HCT116 (cell line): ENCODE data around the gene VPS41. TPM values are rescaled to one million over a fixed set of nuclear protein-coding genes. Genes with fewer than 3 reads are reported as not detected.

Experiments used
- ATAC-seq: fragments of 200-7000 bp; cut with Tn5 transposase; 2 replicates; pipeline ENCODE4 v1.9.1; 2020; ENCODE audit warnings: mild to moderate bottlenecking, moderate library complexity
- BruUV-seq: library from RNA; stranded (reverse); fragments of 400-500 nt; replicated peaks from 2 replicates; lab custom pipeline; 2021; lab: Mats Ljungman, UMichigan
- CTCF ChIA-PET: fragments of 300-600 bp; sonication (Branson Sonifier 250); formaldehyde crosslinking; loops from one replicate; lab custom pipeline; 2021; ENCODE audit warnings: antibody characterized with exemption; lab: Charles Lee
- POLR2A ChIA-PET: fragments of 300-600, 350-600 bp; sonication (Branson Sonifier 250); formaldehyde crosslinking; loops from one replicate; lab custom pipeline; 2021; ENCODE audit warnings: antibody characterized with exemption; lab: Charles Lee
- RAD21 ChIA-PET, 2 experiments: fragments of 300-600 bp; sonication (Branson Sonifier 250); formaldehyde crosslinking; loops; one replicate each; lab custom pipeline; 2023; ENCODE audit warnings: low total read pairs in 2 of 2; ENCODE audit not compliant: uncharacterized antibody in 2 of 2, unreplicated experiment in 2 of 2, low non-redundant PET in 1 of 2; lab: Charles Lee
- DNase-seq: peaks from one replicate; pipeline ENCODE4 v3.0.0-alpha.2; 2010; ENCODE audit warnings: low read depth, low spot score
- H2AFZ ChIP-seq: fragments of 200-600 bp; shearing (Covaris generic), sonication (generic); 2 replicates; pipeline ENCODE4 v1.6.1; 2017; ENCODE audit warnings: low read depth, mixed run types, mixed read lengths, antibody characterized with exemption, low read length; ENCODE audit not compliant: poor library complexity, severe bottlenecking
- H3K27ac ChIP-seq: 2 replicates; pipeline ENCODE4 v1.5.1; 2012; ENCODE audit warnings: low read depth, low read length
- H3K27me3 ChIP-seq: fragments of 200-600 bp; sonication (generic); 2 replicates; pipeline ENCODE4 v1.6.1; 2016; ENCODE audit warnings: mixed run types, low read length, mixed read lengths; ENCODE audit not compliant: insufficient read depth
- H3K36me3 ChIP-seq, 2 experiments: fragments of 200-500 bp in 1 of 2; fragments of 200-600 bp in 1 of 2; sonication (Bioruptor generic) in 1 of 2; sonication (generic) in 1 of 2; 2 replicates each; pipeline versions ENCODE4 v1.5.1 to v1.6.1; 2014 to 2016; ENCODE audit warnings: low read length in 2 of 2, inconsistent platforms in 1 of 2, mixed read lengths in 1 of 2, mixed run types in 1 of 2; ENCODE audit not compliant: insufficient read depth in 2 of 2, control insufficient read depth in 1 of 2
- H3K4me1 ChIP-seq, 2 experiments: fragments of 200-600 bp in 1 of 2; sonication (generic) in 1 of 2; 2 replicates each; pipeline versions ENCODE4 v1.5.1 to v1.6.1; 2012 to 2017; ENCODE audit warnings: low read length in 2 of 2, inconsistent platforms in 1 of 2, mild to moderate bottlenecking in 1 of 2, mixed read lengths in 1 of 2, mixed run types in 1 of 2, moderate library complexity in 1 of 2; ENCODE audit not compliant: insufficient read depth in 2 of 2, control insufficient read depth in 1 of 2
- H3K4me2 ChIP-seq: fragments of 200-600 bp; sonication (generic); 2 replicates; pipeline ENCODE4 v1.6.1; 2017; ENCODE audit warnings: mixed run types, low read length, mixed read lengths
- H3K4me3 ChIP-seq, 2 experiments: fragments of 200-600 bp in 1 of 2; sonication (generic) in 1 of 2; replicated peaks in 1 of 2; 2 replicates each; pipeline ENCODE4 v1.5.1; 2011 to 2016; ENCODE audit warnings: low read length in 2 of 2, control low read depth in 1 of 2, low read depth in 1 of 2, mild to moderate bottlenecking in 1 of 2, mixed read lengths in 1 of 2, mixed run types in 1 of 2
- H3K79me2 ChIP-seq: fragments of 200-600 bp; sonication (generic); 2 replicates; pipeline ENCODE4 v1.6.1; 2017; ENCODE audit warnings: mild to moderate bottlenecking, mixed run types, low read length, moderate library complexity, mixed read lengths; ENCODE audit not compliant: insufficient read depth
- H3K9ac ChIP-seq: fragments of 200-600 bp; sonication (generic); 2 replicates; pipeline ENCODE4 v1.6.1; 2016; ENCODE audit warnings: low read length, mixed read lengths
- H3K9me2 ChIP-seq: fragments of 200-600 bp; sonication (generic), shearing (Covaris generic); 2 replicates; pipeline ENCODE4 v1.6.1; 2017; ENCODE audit warnings: mixed run types, mild to moderate bottlenecking, moderate library complexity; ENCODE audit not compliant: insufficient read depth
- H3K9me3 ChIP-seq, 2 experiments: fragments of 200-500 bp in 1 of 2; fragments of 200-600 bp in 1 of 2; sonication (Bioruptor generic) in 1 of 2; sonication (generic) in 1 of 2; 2 replicates each; pipeline ENCODE4 v1.6.1; 2014 to 2017; ENCODE audit warnings: low read length in 2 of 2, mixed read lengths in 2 of 2, inconsistent platforms in 1 of 2, low read depth in 1 of 2, mild to moderate bottlenecking in 1 of 2, mixed run types in 1 of 2, moderate library complexity in 1 of 2; ENCODE audit not compliant: control insufficient read depth in 1 of 2, insufficient read depth in 1 of 2
- H4K20me1 ChIP-seq: fragments of 200-600 bp; sonication (generic), shearing (Covaris generic); 2 replicates; pipeline ENCODE4 v1.6.1; 2017; ENCODE audit warnings: mixed run types, mild to moderate bottlenecking, moderate library complexity; ENCODE audit not compliant: insufficient read depth
- CBX3 ChIP-seq: IDR thresholded peaks from 2 replicates; pipeline ENCODE4 v1.6.1; 2012; ENCODE audit warnings: low read depth
- CEBPB ChIP-seq: IDR thresholded peaks from 2 replicates; pipeline ENCODE4 v1.6.1; 2012; ENCODE audit warnings: low read depth
- ELF1 ChIP-seq: IDR thresholded peaks from 2 replicates; pipeline ENCODE4 v1.6.1; 2012; ENCODE audit warnings: low read depth, borderline replicate concordance
- EZH2phosphoT487 ChIP-seq: fragments of 200-600 bp; IDR thresholded peaks from 2 replicates; pipeline ENCODE4 v1.6.1; 2018; ENCODE audit warnings: antibody characterized with exemption, borderline replicate concordance
- FOSL1 ChIP-seq: IDR thresholded peaks from 2 replicates; pipeline ENCODE4 v1.6.1; 2012; ENCODE audit warnings: low read depth
- JUND ChIP-seq: IDR thresholded peaks from 2 replicates; pipeline ENCODE4 v1.6.1; 2012
- POLR2AphosphoS5 ChIP-seq: IDR thresholded peaks from 2 replicates; pipeline ENCODE4 v1.6.1; 2011; ENCODE audit warnings: mild to moderate bottlenecking, low read depth, low read length, moderate library complexity
- SIN3A ChIP-seq: IDR thresholded peaks from 2 replicates; pipeline ENCODE4 v1.6.1; 2012; ENCODE audit warnings: low read depth
- SRF ChIP-seq: IDR thresholded peaks from 2 replicates; pipeline ENCODE4 v1.6.1; 2012; ENCODE audit warnings: low read depth
- TCF7L2 ChIP-seq: IDR thresholded peaks from 2 replicates; pipeline ENCODE4 v1.7.0; 2011; ENCODE audit warnings: borderline replicate concordance, inconsistent platforms; ENCODE audit not compliant: insufficient read depth, insufficient read length; ENCODE audit errors: extremely low read depth
- ZFX ChIP-seq: fragments of 450-650 bp; IDR thresholded peaks from 2 replicates; pipeline ENCODE4 v1.6.1; 2017
- intact Hi-C: fragments of 100-400 bp; cut with micrococcal nuclease; formaldehyde crosslinking; loops from 2 replicates; pipeline ENCODE4 v1.10.0; 2022
- total RNA-seq: library from RNA; stranded (reverse); gene quantifications from one replicate; pipeline ENCODE4 v1.2.1, GENCODE V29; 2021; ENCODE audit not compliant: unreplicated experiment
- TF ChIP-seq, protein P1 (sequence below): IDR thresholded peaks from 2 replicates; pipeline ENCODE4 v1.6.1; 2012
- TF ChIP-seq, protein P2 (sequence below): IDR thresholded peaks from 2 replicates; pipeline ENCODE4 v1.6.1; 2012; ENCODE audit warnings: low read depth
- TF ChIP-seq, protein P3 (sequence below): IDR thresholded peaks from 2 replicates; pipeline ENCODE4 v1.6.1; 2011; ENCODE audit warnings: mild to moderate bottlenecking, low read length, moderate library complexity; ENCODE audit not compliant: insufficient replicate concordance; ENCODE audit errors: extremely low read depth
- TF ChIP-seq, protein P4 (sequence below), 3 experiments: fragments of 200-600 bp in 1 of 3; sonication (generic) in 1 of 3; IDR thresholded peaks in 2 of 3; conservative IDR thresholded peaks in 1 of 3; 2 replicates each; pipeline ENCODE4 v1.5.1; 2012 to 2017; ENCODE audit warnings: low read depth in 2 of 3, low read length in 2 of 3, antibody characterized with exemption in 1 of 3, borderline replicate concordance in 1 of 3, control low read depth in 1 of 3, mild to moderate bottlenecking in 1 of 3, mixed read lengths in 1 of 3, mixed run types in 1 of 3, moderate library complexity in 1 of 3; ENCODE audit not compliant: insufficient read depth in 1 of 3
- TF ChIP-seq, protein P5 (sequence below): IDR thresholded peaks from 2 replicates; pipeline ENCODE4 v1.6.1; 2012

The VPS41 gene
- total RNA-seq, 1 experiment from 2014 or later: 72.2 TPM

DNA sequence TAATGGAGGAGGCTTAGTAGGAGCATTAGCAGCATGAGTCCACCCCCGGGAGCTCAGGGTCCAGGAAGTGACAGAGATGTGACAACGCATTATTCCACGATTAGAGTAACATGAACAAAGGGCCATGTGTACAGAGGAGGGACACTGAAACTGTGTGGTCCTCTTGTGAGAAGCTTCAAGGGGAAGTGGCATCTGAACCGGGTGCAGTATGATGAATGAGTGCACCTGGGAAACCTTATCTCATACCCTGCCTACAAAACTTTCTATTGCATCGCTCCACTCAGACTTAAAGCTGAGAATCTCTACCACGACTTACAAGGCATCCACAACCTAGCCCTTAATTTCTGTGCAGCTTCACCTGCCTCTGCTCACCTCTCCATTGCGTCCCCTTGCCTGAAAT, 162.6 kb downstream of the VPS41 start:
- Histone ChIP-seq H4K20me1 (no peaks in the 10 kb centered on the region), H3K36me3 (0 out of 4 replicates have a peak, but pooled peaks cover 0 to 3% of the 10 kb centered on the region in 2 experiments), H3K4me2 (no peak overlapping the region), H3K27me3 (no peaks in the 10 kb centered on the region), H3K9me3 (no peaks in the 10 kb centered on the region), H3K27ac (no peak overlapping the region), H3K9me2 (no peaks in the 10 kb centered on the region), H3K9ac (no peak overlapping the region), H3K4me1 (no peaks in the 10 kb centered on the region), H3K79me2 (no peaks in the 10 kb centered on the region), H3K4me3 (no peak overlapping the region), H2AFZ (no peak overlapping the region)
- RAD21 ChIA-PET: no interaction called here
- no TSS peak for BruUV-seq
- CTCF ChIA-PET: no interaction called here
- ATAC-seq: no peak
- no peak for DNase-seq
- POLR2A ChIA-PET: no interaction called here
- intact Hi-C loops: no loop called here
- TF ChIP-seq ELF1 (no peak), POLR2AphosphoS5 (no peak), EZH2phosphoT487 (no peak), TCF7L2 (no peak), JUND (no peak), ZFX (no peak), CEBPB (no peak), FOSL1 (no peak), CBX3 (no peak), SRF (no peak), SIN3A (no peak)
- TF ChIP-seq, protein P1, sequence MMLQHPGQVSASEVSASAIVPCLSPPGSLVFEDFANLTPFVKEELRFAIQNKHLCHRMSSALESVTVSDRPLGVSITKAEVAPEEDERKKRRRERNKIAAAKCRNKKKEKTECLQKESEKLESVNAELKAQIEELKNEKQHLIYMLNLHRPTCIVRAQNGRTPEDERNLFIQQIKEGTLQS: no peak
- TF ChIP-seq, protein P2, sequence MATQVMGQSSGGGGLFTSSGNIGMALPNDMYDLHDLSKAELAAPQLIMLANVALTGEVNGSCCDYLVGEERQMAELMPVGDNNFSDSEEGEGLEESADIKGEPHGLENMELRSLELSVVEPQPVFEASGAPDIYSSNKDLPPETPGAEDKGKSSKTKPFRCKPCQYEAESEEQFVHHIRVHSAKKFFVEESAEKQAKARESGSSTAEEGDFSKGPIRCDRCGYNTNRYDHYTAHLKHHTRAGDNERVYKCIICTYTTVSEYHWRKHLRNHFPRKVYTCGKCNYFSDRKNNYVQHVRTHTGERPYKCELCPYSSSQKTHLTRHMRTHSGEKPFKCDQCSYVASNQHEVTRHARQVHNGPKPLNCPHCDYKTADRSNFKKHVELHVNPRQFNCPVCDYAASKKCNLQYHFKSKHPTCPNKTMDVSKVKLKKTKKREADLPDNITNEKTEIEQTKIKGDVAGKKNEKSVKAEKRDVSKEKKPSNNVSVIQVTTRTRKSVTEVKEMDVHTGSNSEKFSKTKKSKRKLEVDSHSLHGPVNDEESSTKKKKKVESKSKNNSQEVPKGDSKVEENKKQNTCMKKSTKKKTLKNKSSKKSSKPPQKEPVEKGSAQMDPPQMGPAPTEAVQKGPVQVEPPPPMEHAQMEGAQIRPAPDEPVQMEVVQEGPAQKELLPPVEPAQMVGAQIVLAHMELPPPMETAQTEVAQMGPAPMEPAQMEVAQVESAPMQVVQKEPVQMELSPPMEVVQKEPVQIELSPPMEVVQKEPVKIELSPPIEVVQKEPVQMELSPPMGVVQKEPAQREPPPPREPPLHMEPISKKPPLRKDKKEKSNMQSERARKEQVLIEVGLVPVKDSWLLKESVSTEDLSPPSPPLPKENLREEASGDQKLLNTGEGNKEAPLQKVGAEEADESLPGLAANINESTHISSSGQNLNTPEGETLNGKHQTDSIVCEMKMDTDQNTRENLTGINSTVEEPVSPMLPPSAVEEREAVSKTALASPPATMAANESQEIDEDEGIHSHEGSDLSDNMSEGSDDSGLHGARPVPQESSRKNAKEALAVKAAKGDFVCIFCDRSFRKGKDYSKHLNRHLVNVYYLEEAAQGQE: no peak
- TF ChIP-seq, protein P3, sequence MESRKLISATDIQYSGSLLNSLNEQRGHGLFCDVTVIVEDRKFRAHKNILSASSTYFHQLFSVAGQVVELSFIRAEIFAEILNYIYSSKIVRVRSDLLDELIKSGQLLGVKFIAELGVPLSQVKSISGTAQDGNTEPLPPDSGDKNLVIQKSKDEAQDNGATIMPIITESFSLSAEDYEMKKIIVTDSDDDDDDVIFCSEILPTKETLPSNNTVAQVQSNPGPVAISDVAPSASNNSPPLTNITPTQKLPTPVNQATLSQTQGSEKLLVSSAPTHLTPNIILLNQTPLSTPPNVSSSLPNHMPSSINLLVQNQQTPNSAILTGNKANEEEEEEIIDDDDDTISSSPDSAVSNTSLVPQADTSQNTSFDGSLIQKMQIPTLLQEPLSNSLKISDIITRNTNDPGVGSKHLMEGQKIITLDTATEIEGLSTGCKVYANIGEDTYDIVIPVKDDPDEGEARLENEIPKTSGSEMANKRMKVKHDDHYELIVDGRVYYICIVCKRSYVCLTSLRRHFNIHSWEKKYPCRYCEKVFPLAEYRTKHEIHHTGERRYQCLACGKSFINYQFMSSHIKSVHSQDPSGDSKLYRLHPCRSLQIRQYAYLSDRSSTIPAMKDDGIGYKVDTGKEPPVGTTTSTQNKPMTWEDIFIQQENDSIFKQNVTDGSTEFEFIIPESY: no peak
- TF ChIP-seq, protein P4, sequence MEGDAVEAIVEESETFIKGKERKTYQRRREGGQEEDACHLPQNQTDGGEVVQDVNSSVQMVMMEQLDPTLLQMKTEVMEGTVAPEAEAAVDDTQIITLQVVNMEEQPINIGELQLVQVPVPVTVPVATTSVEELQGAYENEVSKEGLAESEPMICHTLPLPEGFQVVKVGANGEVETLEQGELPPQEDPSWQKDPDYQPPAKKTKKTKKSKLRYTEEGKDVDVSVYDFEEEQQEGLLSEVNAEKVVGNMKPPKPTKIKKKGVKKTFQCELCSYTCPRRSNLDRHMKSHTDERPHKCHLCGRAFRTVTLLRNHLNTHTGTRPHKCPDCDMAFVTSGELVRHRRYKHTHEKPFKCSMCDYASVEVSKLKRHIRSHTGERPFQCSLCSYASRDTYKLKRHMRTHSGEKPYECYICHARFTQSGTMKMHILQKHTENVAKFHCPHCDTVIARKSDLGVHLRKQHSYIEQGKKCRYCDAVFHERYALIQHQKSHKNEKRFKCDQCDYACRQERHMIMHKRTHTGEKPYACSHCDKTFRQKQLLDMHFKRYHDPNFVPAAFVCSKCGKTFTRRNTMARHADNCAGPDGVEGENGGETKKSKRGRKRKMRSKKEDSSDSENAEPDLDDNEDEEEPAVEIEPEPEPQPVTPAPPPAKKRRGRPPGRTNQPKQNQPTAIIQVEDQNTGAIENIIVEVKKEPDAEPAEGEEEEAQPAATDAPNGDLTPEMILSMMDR (IDR thresholded peaks at IDR 0.05 in 2 of 3, conservative IDR thresholded peaks at IDR 0.05 in 1 of 3; ENCODE audit: borderline replicate concordance in 1 of 3, insufficient read depth in 1 of 3, low read depth in 2 of 3, low read length in 2 of 3): no peak
- TF ChIP-seq, protein P5, sequence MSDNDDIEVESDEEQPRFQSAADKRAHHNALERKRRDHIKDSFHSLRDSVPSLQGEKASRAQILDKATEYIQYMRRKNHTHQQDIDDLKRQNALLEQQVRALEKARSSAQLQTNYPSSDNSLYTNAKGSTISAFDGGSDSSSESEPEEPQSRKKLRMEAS: no peak
